ENCODE measurements around the gene MYOZ3.

MYOZ3 gene

GRCh38 chr5:150627731-150628545 lies 33.1 kb upstream of the MYOZ3 start:
- no peak for DNase-seq (ENCODE audit: low spot score)

GRCh38 chr5:150628936-150629485 lies 32.0 kb upstream of the MYOZ3 start:
- no peak for DNase-seq (ENCODE audit: low spot score)

- no peak for DNase-seq (ENCODE audit: low spot score)
Measured at GRCh38 chr5:150630016-150630415, 31.0 kb upstream of the MYOZ3 start.

GRCh38 chr5:150630461-150631325 lies 30.4 kb upstream of the MYOZ3 start:
- no peak for DNase-seq (ENCODE audit: low spot score)

GRCh38 chr5:150631326-150631701 lies 29.7 kb upstream of the MYOZ3 start:
- DNase-seq (ENCODE audit: low spot score) = no peak

- DNase-seq (ENCODE audit: low spot score) = no peak
Measured at GRCh38 chr5:150632305-150633160, 28.5 kb upstream of the MYOZ3 start.

GRCh38 chr5:150633429-150633828 lies 27.6 kb upstream of the MYOZ3 start:
- DNase-seq (ENCODE audit: low spot score) = no peak

GRCh38 chr5:150636391-150637244 lies 24.4 kb upstream of the MYOZ3 start:
- DNase-seq (ENCODE audit: low spot score) = no peak

GRCh38 chr5:150637245-150638052 lies 23.6 kb upstream of the MYOZ3 start:
- no peak for DNase-seq (ENCODE audit: low spot score)

- no peak for DNase-seq (ENCODE audit: low spot score)
Measured at GRCh38 chr5:150638053-150638444, 23.0 kb upstream of the MYOZ3 start.

- DNase-seq (ENCODE audit: low spot score) = no peak
Measured at GRCh38 chr5:150638488-150639376, 22.3 kb upstream of the MYOZ3 start.

- no peak for DNase-seq (ENCODE audit: low spot score)
Measured at GRCh38 chr5:150639377-150639692, 21.7 kb upstream of the MYOZ3 start.

- DNase-seq (ENCODE audit: low spot score) = no peak
Measured at GRCh38 chr5:150639751-150640150, 21.3 kb upstream of the MYOZ3 start.

GRCh38 chr5:150640311-150641005 lies 20.6 kb upstream of the MYOZ3 start, which contains the start of gene SYNPO:
Gene SYNPO, plus strand, starts transcription at chr5:150640660. Its CDS starts 7,616 bp downstream, at chr5:150648276.
- DNase-seq (ENCODE audit: low spot score) = no peak

GRCh38 chr5:150641006-150641570 lies 20.0 kb upstream of the MYOZ3 start:
- DNase-seq (ENCODE audit: low spot score) = no peak

GRCh38 chr5:150641824-150642566 lies 19.1 kb upstream of the MYOZ3 start:
- DNase-seq (ENCODE audit: low spot score) = no peak

GRCh38 chr5:150642567-150642927 lies 18.5 kb upstream of the MYOZ3 start:
- DNase-seq (ENCODE audit: low spot score) = no peak
